SU-DHL-6 (cell line): Measurements from ENCODE around the gene CUX1.

ENCODE experiments used
- EZH2phosphoT487 ChIP-seq: fragments of 200-600 bp; sonication (generic), shearing (Covaris generic); conservative IDR thresholded peaks from 2 replicates; pipeline ENCODE4 v1.6.1; 2018; ENCODE audit warnings: mild to moderate bottlenecking, antibody characterized with exemption, low read length, moderate library complexity, mixed read lengths
- TF ChIP-seq, protein P1 (sequence below): fragments of 200-600 bp; sonication (generic); IDR thresholded peaks from one replicate; pipeline ENCODE4 v1.5.1; 2017; ENCODE audit warnings: antibody characterized with exemption, mild to moderate bottlenecking, low read length, moderate library complexity; ENCODE audit not compliant: insufficient read depth, poor library complexity, severe bottlenecking

DNA sequence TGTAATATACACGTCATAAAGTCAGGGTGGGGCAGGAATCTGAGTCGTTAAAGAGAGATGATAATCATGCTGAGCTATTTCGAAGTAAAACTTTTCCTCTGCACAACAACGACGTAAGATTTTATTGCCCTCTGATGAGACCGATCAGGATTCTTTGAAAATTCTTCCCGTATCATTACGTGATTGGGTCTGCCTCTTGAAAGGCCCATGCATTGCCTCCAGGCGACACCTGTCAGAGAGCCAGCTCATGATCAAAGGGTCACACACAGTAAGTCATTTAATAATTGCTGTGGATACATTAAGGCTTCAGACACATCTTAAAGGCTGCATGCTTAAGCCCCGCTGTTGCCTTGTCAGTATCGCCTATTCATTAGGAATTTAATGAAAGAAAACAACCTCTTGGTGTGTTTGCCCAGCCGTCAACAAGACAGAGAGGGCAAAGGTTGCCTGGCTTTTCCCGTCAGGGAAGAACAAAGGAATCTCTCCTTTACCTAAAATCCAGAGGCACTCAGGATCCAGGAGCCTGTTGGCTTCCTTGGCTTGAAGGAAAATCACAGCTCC is 280.3 kb downstream of the CUX1 start:
- TF ChIP-seq, protein P1, sequence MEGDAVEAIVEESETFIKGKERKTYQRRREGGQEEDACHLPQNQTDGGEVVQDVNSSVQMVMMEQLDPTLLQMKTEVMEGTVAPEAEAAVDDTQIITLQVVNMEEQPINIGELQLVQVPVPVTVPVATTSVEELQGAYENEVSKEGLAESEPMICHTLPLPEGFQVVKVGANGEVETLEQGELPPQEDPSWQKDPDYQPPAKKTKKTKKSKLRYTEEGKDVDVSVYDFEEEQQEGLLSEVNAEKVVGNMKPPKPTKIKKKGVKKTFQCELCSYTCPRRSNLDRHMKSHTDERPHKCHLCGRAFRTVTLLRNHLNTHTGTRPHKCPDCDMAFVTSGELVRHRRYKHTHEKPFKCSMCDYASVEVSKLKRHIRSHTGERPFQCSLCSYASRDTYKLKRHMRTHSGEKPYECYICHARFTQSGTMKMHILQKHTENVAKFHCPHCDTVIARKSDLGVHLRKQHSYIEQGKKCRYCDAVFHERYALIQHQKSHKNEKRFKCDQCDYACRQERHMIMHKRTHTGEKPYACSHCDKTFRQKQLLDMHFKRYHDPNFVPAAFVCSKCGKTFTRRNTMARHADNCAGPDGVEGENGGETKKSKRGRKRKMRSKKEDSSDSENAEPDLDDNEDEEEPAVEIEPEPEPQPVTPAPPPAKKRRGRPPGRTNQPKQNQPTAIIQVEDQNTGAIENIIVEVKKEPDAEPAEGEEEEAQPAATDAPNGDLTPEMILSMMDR: no peak
- no peak for TF ChIP-seq EZH2phosphoT487
